ENCODE data around the gene AOPEP. TPM values are rescaled to one million over a fixed set of nuclear protein-coding genes. Genes with fewer than 3 reads are reported as not detected.

Gene AOPEP
- total RNA-seq, 1 donor from 2014 or later = 180 TPM

DNA sequence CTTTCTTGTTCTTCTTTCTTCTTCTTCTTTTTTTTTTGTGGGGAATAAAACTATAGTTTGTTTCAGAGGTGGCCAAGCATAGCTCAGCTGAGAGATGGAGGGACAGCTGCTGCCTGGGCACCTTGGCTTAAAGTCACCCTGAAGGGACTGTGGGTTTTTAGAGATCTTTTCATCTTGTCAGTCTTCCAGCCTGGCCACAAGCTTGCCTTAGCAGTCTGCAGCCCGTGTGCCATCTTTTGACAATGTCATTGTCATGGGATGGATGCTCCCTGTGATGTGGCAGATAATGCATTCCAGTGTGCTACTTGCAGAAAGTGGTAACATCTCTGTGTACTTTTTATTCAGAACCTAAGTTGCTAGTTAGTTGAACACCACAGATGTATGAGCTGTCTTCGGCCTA lies 310.2 kb downstream of the AOPEP start:
- no peak for DNase-seq (ENCODE audit: missing footprints)
- intact Hi-C loops (cut with DNase I) = no loop called here
- ATAC-seq = no peak

DNA sequence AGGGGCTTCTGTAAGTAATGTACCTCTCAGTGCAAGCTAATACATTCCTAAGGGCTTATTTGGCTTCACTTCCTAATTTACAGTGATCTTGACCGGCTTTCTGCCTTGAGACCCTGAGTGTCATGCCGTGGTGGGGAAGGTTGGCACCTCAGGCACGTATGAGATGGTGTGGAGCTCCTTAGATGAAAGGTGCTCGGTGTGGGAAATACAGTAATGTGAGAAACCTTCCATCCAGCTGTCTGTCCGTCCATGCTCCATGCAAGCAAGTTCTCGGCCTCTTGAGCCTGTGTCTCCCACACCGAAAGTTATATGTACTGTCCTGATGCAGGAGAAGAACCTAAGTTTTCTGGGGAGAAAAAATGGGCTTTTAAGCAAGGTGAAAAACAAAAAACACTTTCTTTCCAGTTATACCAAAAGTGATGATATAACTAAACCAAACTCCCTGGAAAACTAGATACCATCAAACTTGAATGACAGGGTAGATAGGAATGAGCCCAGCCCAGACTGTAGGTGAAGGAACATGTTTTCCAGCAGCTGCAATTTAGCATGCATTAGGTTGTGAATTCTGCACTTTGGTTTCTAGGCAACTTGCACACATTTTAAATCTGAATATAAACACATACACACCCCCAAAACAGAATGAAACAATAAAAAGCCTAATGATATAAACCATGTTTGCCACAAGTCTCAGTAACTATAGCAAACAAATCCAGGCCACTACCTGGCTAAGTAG lies 311.5 kb downstream of the AOPEP start:
- intact Hi-C loops (cut with DNase I) = no loop called here
- no peak for DNase-seq (ENCODE audit: missing footprints)
- no peak for ATAC-seq

DNA sequence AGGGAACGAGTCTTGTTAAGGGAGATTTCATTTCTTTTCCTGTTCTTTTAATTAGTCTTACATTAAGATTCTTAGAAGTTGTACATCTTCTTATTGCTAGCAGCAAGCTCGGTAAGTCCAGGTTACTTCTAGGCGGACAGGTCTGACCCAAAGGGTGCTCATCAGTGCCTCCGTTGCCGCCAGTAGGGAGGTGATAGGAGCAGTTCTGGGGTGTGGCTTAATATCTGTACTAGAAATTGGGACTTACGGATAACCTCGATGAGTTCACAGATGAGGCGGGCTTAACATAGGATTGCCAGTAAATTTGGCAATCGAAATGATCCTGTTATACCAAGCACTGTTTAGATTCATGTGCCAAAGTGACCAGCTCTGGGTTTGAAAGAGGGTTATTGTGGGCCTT lies 312.2 kb downstream of the AOPEP start:
- no peak for ATAC-seq
- intact Hi-C loops (cut with DNase I) = no loop called here
- no peak for DNase-seq (ENCODE audit: missing footprints)

DNA sequence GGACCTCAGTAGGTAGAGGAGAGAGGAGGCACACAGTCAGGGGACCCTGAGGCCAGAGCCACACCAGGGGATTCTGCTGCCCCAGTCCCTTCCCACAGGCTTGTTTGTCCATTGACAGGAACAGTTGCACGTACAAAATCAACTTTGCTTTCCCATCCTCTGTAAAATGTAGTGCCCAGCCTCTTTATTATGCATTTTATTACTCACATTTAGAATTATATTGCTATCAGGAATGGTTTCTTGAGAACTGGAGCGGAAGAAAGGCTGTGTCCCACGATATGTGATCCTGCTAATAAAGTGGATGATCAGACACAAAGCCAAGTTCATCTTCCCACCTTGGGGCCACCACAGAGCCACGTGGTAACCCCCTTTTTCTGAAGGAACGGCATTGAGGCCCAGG lies 313.6 kb downstream of the AOPEP start:
- DNase-seq (ENCODE audit: missing footprints) (no peak), ATAC-seq (no peak)
- intact Hi-C loops (cut with DNase I) = no loop called here

DNA sequence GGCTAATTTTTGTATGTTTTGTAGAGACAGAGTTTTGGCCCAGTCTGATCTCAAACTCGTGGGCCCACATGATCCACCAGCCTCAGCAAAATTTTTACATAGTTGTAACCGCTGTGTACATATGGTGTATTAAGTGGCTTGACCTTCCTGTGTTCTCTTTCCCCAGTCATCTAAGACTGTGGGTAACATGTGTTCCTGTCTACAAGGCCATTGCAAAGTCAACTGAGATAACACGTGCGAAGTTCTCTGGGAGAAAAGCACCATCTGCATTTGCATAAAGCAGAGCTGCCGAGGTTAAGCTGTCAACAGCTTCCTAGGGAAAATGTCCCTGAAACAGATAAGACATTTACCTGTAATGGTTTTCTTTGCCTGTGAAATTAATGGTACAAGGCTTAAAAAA lies 317.3 kb downstream of the AOPEP start:
- intact Hi-C loops (cut with DNase I) = no loop called here
- DNase-seq (ENCODE audit: missing footprints) = no peak
- ATAC-seq = peak; percentile 56

DNA sequence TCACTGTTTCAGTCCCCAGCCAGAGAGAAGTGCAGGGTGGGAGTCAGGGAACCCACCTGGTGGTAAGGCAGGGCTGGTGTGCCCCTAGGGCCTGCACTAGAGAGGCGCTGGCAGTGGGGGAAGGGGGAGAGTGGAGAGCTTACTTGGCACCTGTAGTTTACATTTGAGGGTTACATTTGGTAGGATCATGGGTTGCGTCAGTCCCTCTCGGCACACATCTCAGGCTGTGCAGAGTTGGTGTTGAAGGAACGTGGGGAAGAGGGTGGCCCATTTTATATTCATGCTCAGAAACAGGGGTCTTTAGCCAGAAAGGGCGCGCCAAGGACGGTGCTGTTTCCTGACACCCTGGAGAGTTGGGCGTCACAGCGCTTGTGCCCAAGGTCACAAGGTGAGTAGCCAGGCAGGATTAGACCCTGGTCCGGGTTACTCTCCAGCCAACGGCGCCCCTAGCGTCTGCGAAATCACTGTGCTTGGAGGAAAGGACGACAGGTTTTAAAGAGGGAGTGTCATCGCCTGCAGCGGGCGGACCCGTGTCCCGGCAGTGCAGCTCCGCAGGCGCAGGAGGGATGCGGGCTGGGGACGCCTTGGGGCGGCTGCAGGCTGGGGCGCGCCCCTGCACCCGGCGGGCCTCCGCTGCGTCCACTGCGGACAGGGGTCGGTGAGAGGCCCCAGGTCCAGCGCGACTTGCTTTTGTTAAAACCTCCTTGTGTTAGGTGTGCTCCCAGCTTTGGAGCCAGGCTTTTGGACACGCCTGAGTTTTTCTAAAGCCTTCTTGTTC lies 318.4 kb downstream of the AOPEP start:
- intact Hi-C loops (cut with DNase I) = loop anchor here (5.0 kb wide), 3 partner anchors 37 to 82 kb away; no protein-coding TSS in a partner anchor
- ATAC-seq (peak; percentile 59), DNase-seq (ENCODE audit: missing footprints) (peak; percentile 75)

DNA sequence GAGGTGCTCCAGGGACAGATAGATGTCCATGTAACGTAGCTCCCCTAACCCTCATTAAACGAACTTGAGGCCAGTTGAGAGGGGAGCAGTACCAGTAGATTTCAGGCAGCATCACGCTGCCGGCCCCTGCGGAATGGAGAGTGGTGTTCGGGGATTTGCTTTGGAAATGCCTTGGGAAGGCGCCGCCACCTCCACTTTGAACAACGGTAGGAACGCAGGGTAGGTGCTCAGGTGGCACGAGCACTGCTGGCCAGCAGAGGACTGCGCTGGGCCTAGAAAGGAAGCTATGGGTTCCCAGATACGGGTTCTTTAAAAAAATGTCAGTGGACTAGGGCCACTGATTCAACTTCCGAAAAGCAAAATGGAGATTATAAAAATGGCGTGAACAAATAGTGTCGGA lies 319.3 kb downstream of the AOPEP start:
- DNase-seq (ENCODE audit: missing footprints) (no peak), ATAC-seq (no peak)
- intact Hi-C loops (cut with DNase I) = loop anchor here (5.0 kb wide), 3 partner anchors 37 to 82 kb away; no protein-coding TSS in a partner anchor

DNA sequence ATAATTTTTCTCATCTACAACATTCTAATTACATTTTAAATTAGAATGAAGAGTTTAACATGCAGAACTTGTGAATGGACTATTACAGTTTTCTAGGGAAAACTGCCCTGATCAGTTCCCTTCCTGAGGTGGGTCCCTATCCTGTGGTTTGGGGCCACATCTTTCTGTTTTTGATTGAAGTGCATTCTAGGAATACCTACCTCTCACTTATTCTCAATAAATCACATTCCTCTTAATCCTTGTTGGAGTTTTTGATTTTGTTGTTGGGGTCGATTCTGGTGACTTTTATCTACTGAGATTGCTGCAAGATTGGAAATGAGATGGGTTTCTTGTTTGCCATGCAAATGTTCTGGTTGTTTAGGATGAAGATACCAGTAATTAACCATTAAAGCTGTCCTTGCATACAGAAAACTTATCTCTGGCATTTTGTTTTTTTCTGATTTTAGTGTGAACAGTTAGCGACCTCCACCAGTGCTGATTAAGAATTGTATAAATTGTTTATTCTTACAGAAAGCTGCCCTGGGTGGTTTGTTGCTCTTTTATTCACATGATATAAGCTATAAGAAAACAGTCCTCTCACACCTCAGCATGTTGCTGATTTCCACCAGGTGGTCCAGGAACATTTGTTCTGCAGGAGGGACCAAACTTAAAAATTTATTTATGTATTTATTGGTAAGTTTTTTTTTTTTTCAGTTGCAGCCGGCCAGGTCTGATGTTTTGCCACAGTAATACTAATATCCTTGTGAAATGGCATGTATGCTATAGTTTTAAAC lies 321.1 kb downstream of the AOPEP start:
- DNase-seq (ENCODE audit: missing footprints) (no peak), ATAC-seq (no peak)
- intact Hi-C loops (cut with DNase I) = loop anchor here (5.0 kb wide), 3 partner anchors 35 to 80 kb away; no protein-coding TSS in a partner anchor

DNA sequence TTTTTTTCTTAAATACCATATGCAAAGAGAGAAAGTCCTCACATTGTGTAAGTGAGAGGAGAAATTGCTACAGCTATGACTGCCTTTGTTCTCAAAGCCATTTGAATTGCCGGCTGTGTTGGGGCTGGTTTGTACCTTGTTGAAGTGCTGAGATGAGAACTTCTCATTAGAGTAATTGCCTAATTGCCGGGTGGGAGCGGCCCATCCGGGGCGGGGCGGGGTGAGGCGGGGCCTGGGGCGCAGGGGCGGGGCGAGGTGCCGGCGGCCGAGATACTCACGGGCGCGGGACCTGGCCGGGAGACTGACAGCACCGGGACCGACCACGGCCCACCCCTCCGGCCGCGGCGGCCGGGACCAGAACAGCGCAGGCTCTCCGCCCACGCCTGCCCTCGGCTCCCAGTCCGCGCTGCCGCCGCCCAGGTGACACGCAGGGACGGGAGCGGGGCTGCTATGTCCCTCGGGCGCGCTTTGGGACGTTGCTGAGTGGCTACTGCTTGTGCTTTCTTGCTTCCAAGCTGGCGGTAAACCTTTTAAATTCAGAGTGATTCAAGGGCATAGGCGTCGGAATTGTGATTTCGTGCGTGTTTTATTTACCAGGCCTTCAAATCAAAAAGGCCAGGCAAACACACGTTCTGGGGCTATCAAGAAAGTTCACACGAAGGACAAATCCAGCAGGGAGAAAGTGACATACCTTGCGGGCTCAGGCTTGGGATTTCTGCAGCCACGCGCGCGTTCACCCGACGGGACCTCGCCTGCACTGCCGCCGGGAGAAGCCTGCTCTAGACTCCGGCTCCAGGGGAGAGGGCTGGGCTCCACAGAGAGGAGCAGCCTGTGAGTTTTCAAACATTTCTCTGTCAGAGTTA lies 322.0 kb downstream of the AOPEP start:
- DNase-seq (ENCODE audit: missing footprints) (peak; percentile 89), ATAC-seq (peak; percentile 80)
- intact Hi-C loops (cut with DNase I) = loop anchor here (5.0 kb wide), 3 partner anchors 34 to 79 kb away; no protein-coding TSS in a partner anchor

DNA sequence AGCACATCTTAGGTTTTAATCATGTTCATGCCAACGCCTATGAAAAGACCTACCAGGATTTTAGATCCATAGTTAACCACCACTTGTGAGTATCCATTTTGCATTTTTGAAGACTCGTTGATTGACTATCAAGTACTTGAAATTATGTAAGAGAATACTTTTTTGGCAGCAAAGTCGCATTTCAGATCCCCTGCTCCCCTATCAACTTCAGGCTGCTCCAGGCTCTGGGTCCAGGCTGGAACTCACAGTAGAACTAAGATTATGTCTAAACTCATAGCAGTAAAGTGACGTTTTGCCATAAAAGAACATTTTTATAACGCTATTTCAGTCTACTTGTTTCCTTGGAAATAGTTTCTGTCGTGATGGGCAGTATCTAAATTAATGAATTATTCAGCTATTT lies 323.3 kb downstream of the AOPEP start:
- peak; percentile 13 for ATAC-seq
- intact Hi-C loops (cut with DNase I) = loop anchor here (5.0 kb wide), 3 partner anchors 33 to 78 kb away; no protein-coding TSS in a partner anchor
- no peak for DNase-seq (ENCODE audit: missing footprints)

DNA sequence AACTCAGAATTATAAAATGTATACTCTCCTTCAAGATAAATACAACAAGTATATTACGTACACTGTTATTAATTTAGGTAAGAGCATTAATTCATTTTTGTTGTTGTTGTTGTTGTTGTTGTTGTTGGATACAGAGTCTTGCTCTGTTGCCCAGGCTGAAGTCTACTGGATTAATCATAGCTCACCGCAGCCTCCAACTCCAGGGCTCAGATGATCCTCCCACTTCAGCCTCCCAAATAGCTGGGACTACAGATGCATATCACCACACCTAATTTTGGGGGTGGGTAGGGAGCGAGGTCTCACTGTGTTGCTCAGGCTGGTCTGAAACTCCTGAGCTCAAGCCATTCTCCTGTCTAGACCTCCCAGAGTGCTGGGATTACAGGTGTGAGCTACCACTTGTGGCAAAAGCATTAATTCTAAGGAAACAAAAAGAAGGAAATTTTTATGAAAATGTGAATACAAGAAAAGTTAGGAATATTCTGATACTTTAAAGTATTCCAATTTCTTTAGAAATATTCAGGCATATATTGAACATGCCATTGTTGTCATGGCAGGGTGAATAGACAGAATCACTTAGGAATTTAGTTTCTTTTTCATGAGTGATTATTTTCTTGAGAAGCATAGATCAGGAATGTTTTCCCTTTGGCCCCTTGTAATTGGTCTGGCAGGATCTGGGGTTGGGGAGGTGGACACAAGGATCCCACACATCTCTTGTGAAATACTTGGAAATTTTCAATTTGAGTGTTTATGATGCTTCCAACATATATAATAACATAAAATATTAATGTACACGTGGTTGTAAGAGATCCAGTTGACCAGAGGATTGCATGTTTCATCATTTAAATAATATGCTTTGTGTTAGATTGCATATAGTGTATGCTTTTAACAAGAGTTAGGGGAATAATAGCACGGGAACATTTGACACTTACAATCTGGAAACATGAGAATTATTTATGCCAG lies 327.4 kb downstream of the AOPEP start:
- no peak for ATAC-seq
- no peak for DNase-seq (ENCODE audit: missing footprints)
- intact Hi-C loops (cut with DNase I) = no loop called here

DNA sequence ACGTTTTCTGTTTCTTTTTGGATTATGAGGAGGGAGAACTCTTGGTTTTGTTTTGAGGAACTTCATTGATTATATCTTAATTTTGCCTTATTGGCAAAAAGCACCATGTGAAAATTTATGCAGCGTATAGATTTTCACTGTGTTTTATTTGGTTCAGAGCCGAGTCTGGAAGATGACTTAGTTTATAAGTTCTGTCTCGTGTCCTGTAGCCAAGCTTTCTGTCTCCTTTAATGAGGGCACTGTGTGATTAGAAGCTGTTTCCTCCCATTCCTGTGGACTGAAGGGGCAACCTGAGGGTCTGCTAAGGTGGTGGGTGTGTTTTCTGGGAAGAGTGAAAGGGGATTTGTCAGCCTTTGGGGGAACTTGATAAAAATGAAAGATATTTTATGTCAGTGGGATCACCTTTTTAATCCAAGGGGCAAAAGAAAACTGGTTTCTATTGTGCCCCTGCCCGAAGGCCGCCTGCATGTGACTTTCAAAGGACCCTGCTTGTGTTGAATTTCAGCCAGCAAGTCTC lies 328.9 kb downstream of the AOPEP start:
- ATAC-seq (no peak), DNase-seq (ENCODE audit: missing footprints) (no peak)
- intact Hi-C loops (cut with DNase I) = no loop called here

DNA sequence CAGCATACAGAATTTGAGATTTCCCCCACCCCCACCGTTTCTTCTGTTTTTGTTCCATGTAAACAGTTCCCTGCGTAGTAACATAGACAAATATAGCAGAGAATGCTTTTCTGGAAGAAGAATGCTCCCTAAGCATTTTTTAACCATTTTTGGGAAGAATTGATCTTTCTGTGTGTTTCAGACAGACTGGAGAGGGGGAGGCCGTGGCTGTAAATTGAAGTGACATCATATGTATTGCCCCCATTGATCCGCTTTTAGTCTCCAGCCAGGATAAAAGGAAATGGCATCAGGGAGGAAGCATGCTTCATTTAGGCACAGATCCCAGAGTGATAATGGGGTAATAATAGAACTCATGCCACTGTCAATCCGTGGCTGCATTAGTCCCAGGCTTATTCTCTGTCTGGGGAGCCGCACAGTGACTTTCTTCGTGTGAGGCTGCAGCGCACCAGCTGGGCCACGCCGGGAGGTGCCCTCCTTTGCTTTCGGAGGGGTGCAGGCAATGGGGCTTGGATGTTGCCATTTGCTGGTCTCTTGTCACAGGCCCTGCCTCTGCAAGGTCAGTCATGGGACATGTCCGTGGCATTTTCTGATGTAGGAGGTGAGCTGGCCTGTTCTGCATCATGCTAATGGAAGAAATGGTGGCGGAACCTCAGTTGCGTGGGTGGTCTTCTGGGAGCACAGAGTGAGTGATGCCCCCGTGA lies 329.5 kb downstream of the AOPEP start:
- ATAC-seq (peak; percentile 73), DNase-seq (ENCODE audit: missing footprints) (no peak)
- intact Hi-C loops (cut with DNase I) = no loop called here

DNA sequence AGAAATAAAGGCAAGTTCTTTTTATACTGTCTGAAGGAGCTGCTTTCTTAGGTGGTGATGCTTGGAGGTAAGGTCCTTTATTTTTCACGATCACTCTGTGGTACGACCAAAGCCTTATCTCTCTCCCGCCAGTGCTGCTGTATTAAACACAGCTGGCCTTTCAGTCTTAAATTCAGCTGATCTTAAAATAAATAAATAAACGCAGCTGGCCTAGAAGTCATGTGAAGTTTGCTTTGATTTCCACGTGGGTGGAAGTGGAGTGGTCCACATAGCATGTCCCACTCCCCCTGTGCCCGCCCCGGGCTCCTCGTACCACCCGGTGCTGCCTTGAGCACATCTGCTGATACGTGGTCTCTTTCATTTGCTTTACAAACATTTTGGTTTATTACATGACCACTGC lies 330.6 kb downstream of the AOPEP start:
- intact Hi-C loops (cut with DNase I) = no loop called here
- no peak for ATAC-seq
- no peak for DNase-seq (ENCODE audit: missing footprints)

DNA sequence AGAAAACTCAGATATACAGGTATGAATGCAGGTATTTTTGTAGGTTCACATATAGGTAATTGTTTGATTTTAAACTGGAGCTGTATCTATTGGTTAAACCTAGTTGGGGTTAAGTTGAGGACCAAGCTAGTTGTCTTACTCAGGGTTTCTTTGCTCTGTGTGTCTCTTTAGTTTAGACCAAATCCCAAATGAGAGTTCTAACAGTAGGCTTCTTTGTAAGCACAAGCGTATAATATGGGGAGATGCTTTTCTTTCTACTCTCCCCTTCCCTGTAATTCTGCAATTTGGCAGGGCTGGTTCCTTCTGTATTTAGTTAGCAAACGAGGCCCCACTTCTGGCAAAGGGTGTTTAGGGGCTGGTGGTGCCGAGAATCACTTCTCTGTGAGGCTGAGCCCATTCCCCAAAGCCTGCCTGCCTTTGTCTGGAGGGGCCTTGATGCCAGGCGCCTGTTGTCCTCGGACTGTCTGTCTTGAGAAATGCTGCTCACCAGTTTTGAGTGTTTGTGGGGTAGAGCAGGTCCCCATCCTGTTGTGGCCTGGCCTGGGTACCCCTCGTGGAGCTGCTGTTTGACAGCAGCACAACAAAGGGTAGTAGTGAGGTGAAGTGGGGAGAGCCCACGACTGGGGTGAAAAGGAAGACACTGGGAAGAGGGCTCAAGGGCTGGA lies 331.8 kb downstream of the AOPEP start:
- ATAC-seq (no peak), DNase-seq (ENCODE audit: missing footprints) (no peak)
- intact Hi-C loops (cut with DNase I) = no loop called here

DNA sequence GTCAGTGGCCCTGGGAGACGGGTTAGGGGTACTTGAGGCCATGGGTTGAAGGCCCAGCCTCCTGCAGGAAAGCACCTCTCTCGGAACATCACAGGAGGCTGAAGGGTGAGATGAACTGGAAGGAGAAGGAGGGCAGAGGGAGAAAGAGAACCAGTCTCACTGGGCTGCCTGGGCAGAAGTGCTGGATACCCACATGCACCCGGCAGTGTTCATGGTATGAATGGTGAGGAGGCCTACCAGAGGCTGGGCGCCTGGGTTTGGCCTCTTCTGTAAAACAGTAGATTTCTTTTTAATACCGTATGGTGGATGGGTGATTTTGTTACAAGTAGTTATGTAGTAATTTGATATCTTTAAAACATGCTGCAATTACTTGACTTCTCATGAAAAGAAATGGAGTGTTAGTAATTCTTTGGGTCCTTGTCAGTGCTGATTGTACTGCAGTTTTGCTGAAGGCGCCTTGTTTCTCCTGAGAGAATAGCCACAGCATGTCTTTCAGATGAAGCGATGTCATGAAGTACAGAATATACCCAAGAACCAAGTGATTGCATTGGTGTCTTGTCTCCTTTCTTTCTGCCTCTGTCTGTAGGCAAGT lies 332.4 kb downstream of the AOPEP start:
- DNase-seq (ENCODE audit: missing footprints) (no peak), ATAC-seq (no peak)
- intact Hi-C loops (cut with DNase I) = no loop called here

All from Right ventricle myocardium inferior (tissue), 1 donor.